ENCODE data around the gene CIPC.

Gene CIPC

GRCh38 chr14:77128414-77128891 is 30.4 kb downstream of the CIPC start:
- FAIRE-seq = no peak

DNA sequence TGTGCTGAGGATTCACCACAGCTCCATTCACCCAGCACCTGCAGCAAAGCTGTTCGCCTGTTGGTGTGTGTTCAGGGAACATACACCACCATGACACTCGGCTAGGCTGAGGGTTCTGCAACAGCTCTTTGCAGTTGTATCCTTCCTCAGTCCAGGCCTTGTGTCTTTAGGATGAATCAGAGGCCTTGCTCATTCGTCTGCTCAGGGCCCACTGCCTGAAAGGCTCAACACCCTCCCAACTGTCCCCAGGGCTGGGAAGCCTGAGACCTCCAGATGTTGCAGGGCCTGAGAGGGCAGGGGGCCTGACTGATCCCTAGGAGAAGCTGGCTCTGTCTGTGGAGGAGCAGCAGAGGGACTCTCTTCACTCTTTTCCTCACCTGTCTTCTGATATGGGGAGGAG is 32.3 kb downstream of the CIPC start:
- FAIRE-seq = no peak

DNA sequence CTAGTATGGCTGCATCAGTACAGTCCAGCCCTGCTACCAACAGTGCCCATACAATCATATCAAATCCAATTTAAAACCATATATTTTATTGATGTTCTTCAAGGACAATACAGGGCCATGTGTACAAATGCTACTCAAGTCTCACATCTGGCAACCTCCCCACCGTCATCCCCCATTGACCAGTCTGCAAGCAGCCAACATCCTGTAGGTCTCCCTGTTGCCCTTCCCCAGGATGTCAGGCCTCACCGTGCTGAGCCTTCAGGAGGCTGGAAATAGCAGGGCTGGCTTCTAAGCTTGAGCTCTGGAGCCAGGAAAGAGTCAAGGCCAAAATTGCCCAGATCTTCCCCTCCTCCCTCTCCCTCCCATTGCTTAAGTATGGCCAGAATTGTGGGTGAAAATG is 33.1 kb downstream of the CIPC start:
- FAIRE-seq = no peak

GRCh38 chr14:77131871-77132486 is 33.9 kb downstream of the CIPC start:
- no peak for FAIRE-seq

- FAIRE-seq = no peak
Measured at GRCh38 chr14:77133720-77134338, 35.8 kb downstream of the CIPC start.

- no peak for FAIRE-seq
Measured at GRCh38 chr14:77139022-77139421, 41.0 kb downstream of the CIPC start.

- FAIRE-seq = no peak
Measured at GRCh38 chr14:77139540-77140358, 41.7 kb downstream of the CIPC start.

- FAIRE-seq = no peak
Measured at GRCh38 chr14:77140359-77141213, 42.5 kb downstream of the CIPC start.

DNA sequence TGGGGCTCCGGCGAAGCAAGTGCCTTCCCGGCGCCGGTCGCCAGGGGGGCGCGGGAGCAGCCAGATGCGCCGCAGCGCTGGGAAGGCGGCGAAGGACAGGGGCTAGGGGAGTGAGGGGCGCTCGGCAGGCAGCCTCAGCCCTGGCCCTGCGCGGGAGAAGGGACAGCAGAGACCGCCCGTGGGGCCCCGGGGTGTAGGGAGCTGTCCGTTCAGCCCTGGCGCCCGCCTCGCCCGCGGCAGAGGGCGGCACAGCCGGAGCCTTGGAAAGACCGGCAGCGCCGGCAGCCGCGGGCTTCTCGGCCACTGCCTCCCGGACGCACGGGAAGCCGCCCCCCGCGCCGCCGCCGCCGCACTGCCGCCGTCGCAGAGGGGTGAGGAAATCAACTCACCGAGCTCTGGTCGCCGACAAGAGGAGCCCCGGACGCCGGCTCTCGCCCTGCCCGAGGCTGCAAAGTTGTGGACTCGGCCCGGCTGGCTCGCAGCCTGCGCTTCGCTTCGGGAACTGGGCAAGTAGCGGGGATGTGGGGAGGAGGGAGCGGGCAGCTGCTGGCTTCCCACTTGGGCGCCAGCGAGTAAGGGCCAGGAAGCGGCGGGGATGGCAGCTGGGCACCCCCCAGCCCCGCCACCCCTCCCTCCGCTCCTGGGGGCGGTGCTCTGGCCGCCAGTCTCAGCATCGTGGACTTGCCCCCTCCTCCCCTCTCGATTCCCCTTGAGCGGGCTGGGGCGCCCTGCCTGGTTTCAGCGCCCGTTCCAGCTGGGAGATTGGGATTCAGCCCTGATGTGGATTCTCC is 43.4 kb downstream of the CIPC start, which contains the start of gene ZDHHC22:
Gene ZDHHC22 (minus strand): TSS at position 578 of the 791 bp plus-strand sequence. CDS start 2,053 bp downstream, outside the sequence.
- FAIRE-seq = no peak

DNA sequence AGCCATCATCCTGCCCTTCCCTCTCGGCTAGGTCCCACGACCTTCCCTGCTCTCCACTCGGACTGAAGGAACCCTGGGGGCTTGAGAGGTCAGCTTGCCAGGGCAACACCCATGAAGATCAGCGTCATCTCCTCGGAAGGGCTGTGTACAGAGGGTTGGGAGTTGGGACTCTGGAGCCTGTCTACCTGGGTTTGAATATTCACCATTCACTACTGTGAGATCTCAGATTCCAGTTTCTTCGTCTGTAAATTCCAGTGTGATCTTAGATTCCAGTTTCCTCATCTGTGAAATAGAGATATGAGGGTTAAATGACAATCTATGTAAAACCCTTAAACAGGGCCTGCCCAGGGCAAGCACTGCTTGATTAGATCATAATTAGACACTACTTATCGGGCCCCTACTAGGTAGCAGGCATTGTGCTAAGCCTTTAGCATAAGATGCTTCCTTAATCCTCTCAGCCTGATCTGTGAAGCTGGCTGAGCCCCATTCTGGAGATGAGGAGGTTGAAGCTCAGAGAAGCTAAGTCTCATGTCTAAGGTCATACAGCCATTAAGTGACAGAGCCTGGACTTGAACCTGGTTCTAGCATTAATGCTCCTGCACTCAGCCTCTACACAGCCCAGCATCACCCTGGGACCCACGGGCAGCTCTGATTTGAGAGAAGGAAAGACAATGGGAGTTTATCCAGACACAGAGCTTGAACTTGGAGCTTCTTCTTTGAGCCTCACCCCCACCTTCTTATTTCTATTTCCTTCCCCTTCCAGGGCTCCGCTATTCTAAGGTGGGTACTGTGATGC is 44.1 kb downstream of the CIPC start:
- FAIRE-seq = no peak

GRCh38 chr14:77143071-77143470 is 45.0 kb downstream of the CIPC start:
- FAIRE-seq = no peak

DNA sequence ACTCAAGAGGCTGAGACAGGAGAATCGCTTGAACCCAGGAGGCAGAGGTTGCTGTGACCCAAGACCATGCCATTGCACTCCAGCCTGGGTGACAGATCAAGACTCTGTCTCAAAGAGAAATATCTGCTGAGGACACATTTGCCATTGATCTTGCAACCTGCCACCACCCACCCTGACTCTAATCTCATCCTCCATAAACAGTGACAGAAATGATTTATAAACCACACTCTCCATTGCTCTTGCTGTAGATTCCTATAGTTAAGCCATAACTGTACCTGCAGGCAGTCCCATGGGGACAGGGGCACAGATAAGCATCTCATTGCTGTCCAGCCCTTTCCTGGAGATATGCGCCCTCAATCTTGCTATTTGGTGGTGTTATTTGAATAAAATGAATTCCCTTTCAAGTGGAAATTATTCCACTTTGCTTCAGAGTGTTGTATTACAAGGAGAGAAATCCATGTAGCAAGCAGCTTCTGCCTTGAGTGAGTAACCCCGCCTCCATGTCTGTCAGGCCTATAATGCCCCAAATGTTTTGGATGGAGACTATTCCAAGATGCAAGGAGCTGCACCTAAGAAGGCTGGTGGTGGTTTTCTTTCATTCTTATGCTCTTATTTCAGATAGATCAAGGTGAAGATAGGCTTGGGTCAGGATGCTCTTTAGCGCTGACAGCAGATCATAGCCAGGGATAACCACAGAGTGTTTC is 46.5 kb downstream of the CIPC start:
- no peak for FAIRE-seq

DNA sequence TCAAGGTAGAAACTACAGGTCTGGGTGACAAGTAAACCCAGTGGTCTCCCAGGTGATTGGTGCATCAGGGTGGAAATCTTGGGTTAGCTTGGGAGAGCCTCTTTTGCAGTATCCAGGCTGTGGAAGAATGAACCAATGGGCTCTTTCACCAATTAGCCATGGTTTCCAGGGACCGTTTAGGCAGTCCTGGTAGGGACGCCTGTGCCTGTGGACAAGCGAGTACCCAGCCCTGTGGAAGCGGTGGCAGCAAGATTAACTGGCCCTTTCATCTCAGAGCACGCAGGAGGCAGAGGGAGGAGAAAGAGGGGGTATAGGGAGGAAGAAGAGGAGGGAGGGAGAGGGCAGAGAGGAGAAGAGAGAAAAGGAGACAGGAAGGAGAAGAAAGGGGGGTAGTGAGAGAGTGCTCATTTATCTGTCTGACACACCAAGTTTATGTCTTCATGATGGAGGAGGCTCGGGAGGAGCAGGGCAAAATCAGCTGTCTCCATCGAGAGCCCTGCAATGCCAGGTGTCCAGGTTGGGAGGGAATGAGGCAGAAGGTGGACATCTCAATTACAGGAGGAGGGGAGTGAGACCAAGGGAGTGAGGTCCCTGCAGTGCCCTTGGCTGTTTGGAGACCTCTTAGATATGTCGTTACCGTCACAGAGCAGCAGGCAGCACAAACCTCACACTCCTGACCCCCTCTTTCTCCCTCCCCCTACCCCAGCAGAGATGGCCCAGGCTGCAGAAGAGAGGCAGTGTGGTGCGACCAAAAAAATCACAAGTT is 48.1 kb downstream of the CIPC start:
- FAIRE-seq = no peak

DNA sequence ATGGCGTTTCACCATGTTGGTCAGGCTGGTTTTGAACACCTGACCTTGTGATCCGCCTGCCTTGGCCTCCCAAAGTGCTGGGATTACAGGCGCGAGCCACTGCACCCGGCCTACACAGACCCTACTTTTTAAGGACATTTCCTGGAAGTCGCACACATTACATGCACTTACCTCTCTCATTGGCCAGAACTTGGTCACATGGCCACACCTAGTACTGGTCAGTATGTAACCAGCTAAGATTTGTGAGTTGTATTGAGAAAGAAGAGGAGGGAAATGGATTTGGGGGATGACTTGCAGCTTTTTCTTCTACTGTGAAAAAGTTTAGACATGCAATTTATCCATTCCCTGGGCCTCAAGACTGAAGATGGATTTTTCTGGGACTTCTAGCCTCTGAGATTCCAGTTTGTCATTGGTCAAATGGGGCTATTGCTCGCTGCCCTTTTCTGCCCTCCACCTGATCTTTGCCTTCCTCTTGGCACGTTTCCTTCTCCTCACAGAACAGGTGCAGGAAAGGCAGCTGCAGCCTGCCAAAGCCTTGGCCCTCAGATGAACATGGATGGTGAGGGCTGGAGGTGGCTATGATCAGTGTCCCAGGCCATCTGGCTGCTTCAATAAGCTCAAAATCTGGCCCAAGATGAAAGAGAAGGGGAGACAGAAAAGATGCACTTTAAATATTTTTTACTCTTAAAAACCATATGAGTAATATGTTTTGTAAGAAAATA is 50.6 kb downstream of the CIPC start:
- FAIRE-seq = no peak

DNA sequence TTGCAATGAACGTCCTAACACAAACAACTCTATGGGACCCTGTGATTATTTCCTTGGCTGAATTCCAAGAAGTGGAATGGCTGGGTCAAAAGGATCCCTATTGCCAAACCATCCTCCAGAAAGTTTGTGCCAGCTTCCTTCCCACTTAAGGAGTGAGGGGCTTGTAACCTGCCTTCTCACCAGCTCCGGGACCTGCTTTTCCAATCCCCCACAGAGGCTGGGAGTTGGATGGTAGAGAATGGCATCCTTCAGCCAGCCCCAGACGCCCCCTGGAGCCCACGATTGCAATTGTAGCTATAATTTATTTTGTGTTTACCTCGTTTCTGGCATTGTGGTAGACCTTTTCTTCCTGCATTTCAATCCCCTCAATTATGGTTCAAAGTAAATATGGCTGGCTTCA is 53.2 kb downstream of the CIPC start:
- FAIRE-seq = no peak

DNA sequence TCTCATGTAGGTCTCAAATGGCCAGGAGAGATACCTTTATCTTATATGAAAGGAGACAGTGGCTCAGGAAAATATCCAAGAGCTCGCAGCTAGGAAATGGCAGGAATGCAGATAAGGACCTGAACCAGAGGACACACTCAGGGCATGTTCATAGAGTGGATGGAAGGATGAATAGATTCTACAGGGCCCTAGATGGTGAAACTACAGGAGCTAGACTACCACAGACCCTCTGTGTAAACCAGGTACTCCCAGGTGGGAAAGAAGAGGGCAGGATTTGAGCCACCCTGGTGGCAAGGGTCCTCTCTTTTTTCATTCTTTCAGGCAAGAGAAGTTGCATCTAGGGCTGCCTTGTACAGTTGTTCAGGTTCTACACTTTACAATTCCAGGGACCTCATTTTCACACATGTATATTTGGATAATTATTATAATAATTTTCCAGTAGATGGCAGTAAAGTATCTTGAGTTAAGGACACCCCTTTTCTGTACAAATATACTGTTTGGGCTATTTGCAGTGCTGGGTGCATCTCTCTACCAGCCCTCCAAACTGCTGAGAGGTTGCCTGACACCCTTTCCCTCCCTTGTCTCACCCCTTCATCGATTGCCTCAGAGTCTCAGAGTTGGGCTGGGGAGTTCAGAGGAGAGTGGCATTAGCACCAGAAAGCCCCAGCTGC is 54.0 kb downstream of the CIPC start:
- no peak for FAIRE-seq

GRCh38 chr14:77153802-77154201 is 55.7 kb downstream of the CIPC start:
- no peak for FAIRE-seq

- no peak for FAIRE-seq
Measured at GRCh38 chr14:77154421-77154820, 56.4 kb downstream of the CIPC start.
